Astrocyte (in vitro differentiated cells and primary cell): ENCODE data around the gene STMND1. TPM values are rescaled to one million over a fixed set of nuclear protein-coding genes. Genes with fewer than 3 reads are reported as not detected.
A peak's percentile ranks its signal among the peaks of the same experiment; 100 is the strongest.

ENCODE experiments used
- DNase-seq: peaks from one replicate; pipeline ENCODE4 v3.0.0-alpha.2; 2010; ENCODE audit warnings: low read depth
- FAIRE-seq: peaks from 2 replicates; lab custom pipeline; 2011; peaks lifted over from hg19 to GRCh38; lab: Jason Lieb, UNC
- H2AFZ ChIP-seq: 2 replicates; pipeline ENCODE4 v1.6.0; 2012; ENCODE audit warnings: low read depth, low read length, inconsistent platforms
- H3K27ac ChIP-seq: 2 replicates; pipeline ENCODE4 v1.5.1; 2011; ENCODE audit warnings: low read depth, low read length, inconsistent platforms
- H3K27me3 ChIP-seq: 2 replicates; pipeline ENCODE4 v1.6.0; 2011; ENCODE audit warnings: low read length, inconsistent platforms; ENCODE audit not compliant: insufficient read depth
- H3K36me3 ChIP-seq: 2 replicates; pipeline ENCODE4 v1.5.1; 2011; ENCODE audit warnings: low read length, inconsistent platforms; ENCODE audit not compliant: insufficient read depth
- H3K4me1 ChIP-seq: 2 replicates; pipeline ENCODE4 v1.5.1; 2011; ENCODE audit warnings: low read length, inconsistent platforms; ENCODE audit not compliant: insufficient read depth
- H3K4me2 ChIP-seq: 2 replicates; pipeline ENCODE4 v1.6.0; 2012; ENCODE audit warnings: low read length, inconsistent platforms
- H3K4me3 ChIP-seq: 2 replicates; pipeline ENCODE4 v1.5.1; 2011; ENCODE audit warnings: low read depth, mild to moderate bottlenecking, low read length, inconsistent platforms; ENCODE audit not compliant: insufficient read depth
- H3K79me2 ChIP-seq: 2 replicates; pipeline ENCODE4 v1.6.0; 2012; ENCODE audit warnings: mild to moderate bottlenecking, low read length, inconsistent platforms; ENCODE audit not compliant: insufficient read depth
- H3K9ac ChIP-seq: 2 replicates; pipeline ENCODE4 v1.6.0; 2012; ENCODE audit warnings: mild to moderate bottlenecking, low read length, inconsistent platforms
- H3K9me3 ChIP-seq: 2 replicates; pipeline ENCODE4 v1.5.1; 2012; ENCODE audit warnings: low read depth, mild to moderate bottlenecking, low read length, inconsistent platforms; ENCODE audit not compliant: insufficient read depth
- H4K20me1 ChIP-seq: 2 replicates; pipeline ENCODE4 v1.6.0; 2012; ENCODE audit warnings: low read length, inconsistent platforms; ENCODE audit not compliant: insufficient read depth
- H3K27ac Mint-ChIP-seq: one replicate; pipeline ENCODE4 v1.8.0; 2021; ENCODE audit warnings: mild to moderate bottlenecking, mixed read lengths; ENCODE audit not compliant: unreplicated experiment
- H3K27me3 Mint-ChIP-seq: one replicate; pipeline ENCODE4 v1.8.0; 2021; ENCODE audit warnings: low read depth, mixed read lengths; ENCODE audit not compliant: unreplicated experiment
- H3K36me3 Mint-ChIP-seq: one replicate; pipeline ENCODE4 v1.8.0; 2021; ENCODE audit warnings: low read depth, mixed read lengths; ENCODE audit not compliant: unreplicated experiment
- H3K4me1 Mint-ChIP-seq: one replicate; pipeline ENCODE4 v1.8.0; 2021; ENCODE audit warnings: low read depth, mixed read lengths; ENCODE audit not compliant: unreplicated experiment
- H3K4me3 Mint-ChIP-seq: one replicate; pipeline ENCODE4 v1.8.0; 2021; ENCODE audit warnings: mild to moderate bottlenecking, moderate library complexity, mixed read lengths; ENCODE audit not compliant: unreplicated experiment
- H3K9me3 Mint-ChIP-seq: one replicate; pipeline ENCODE4 v1.8.0; 2021; ENCODE audit warnings: mild to moderate bottlenecking, mixed read lengths; ENCODE audit not compliant: unreplicated experiment
- CTCF ChIP-seq: IDR thresholded peaks from 2 replicates; pipeline ENCODE4 v1.5.1; 2011; ENCODE audit warnings: low read depth, mild to moderate bottlenecking, inconsistent platforms, low read length, moderate library complexity; ENCODE audit not compliant: insufficient read depth
- EZH2 ChIP-seq: IDR thresholded peaks from 2 replicates; pipeline ENCODE4 v1.6.1; 2012; ENCODE audit warnings: mild to moderate bottlenecking, low read length, inconsistent platforms; ENCODE audit not compliant: insufficient read depth
- total RNA-seq: library from RNA; stranded (reverse); gene quantifications from 2 replicates; pipeline ENCODE4 v1.2.1, GENCODE V29; 2021

STMND1 gene
- total RNA-seq, 1 donor from 2014 or later: 0.16 TPM

- DNase-seq (no peak), FAIRE-seq (no peak)
- H2AFZ ChIP-seq: no peak overlapping the region
- Mint-ChIP-seq H3K36me3 (no peaks in the 10 kb centered on the region), H3K27me3 (no peaks in the 10 kb centered on the region), H3K9me3 (peaks cover 1% of the 10 kb centered on the region), H3K4me1 (peaks cover 12% of the 10 kb centered on the region), H3K27ac (no peak overlapping the region), H3K4me3 (no peak overlapping the region)
- H3K36me3 ChIP-seq: no peaks in the 10 kb centered on the region
- no peaks in the 10 kb centered on the region for H3K79me2 ChIP-seq
- no peaks in the 10 kb centered on the region for H3K9me3 ChIP-seq
- H4K20me1 ChIP-seq: no peaks in the 10 kb centered on the region
- no peaks in the 10 kb centered on the region for H3K4me1 ChIP-seq
- H3K27ac ChIP-seq: no peak overlapping the region
- H3K4me3 ChIP-seq: no peak overlapping the region
- TF ChIP-seq EZH2 (no peak), CTCF (peak; percentile 40)
- no peak overlapping the region for H3K9ac ChIP-seq
- no peak overlapping the region for H3K4me2 ChIP-seq
- peaks cover under 1% of the 10 kb centered on the region for H3K27me3 ChIP-seq
Measured at GRCh38 chr6:17093686-17094085, 8.2 kb upstream of the STMND1 start.

GRCh38 chr6:17096096-17096495, 5.8 kb upstream of the STMND1 start:
- Mint-ChIP-seq H3K9me3 (no peaks in the 10 kb centered on the region), H3K27ac (peak overlapping the region; percentile 34)
- H3K4me2 ChIP-seq: no peak overlapping the region

More at GRCh38 chr6:17096096-17096495, 5.8 kb upstream of the STMND1 start:
- Mint-ChIP-seq H3K4me1 (peaks cover 15% of the 10 kb centered on the region), H3K36me3 (no peaks in the 10 kb centered on the region), H3K4me3 (no peak overlapping the region), H3K27me3 (peaks cover 8% of the 10 kb centered on the region)
- Histone ChIP-seq H3K9ac (no peak overlapping the region), H4K20me1 (no peaks in the 10 kb centered on the region), H3K36me3 (no peaks in the 10 kb centered on the region), H3K4me1 (no peaks in the 10 kb centered on the region), H3K27ac (no peak overlapping the region), H2AFZ (no peak overlapping the region), H3K27me3 (peaks cover 10% of the 10 kb centered on the region), H3K4me3 (no peak overlapping the region), H3K9me3 (no peaks in the 10 kb centered on the region), H3K79me2 (no peaks in the 10 kb centered on the region)
- no peak for TF ChIP-seq CTCF
- no peak for TF ChIP-seq EZH2
- FAIRE-seq: no peak
- no peak for DNase-seq
